Stimulated activated CD4-positive, alpha-beta T cell treated with anti-CD3 and anti-CD28 coated beads, Interleukin-1b, Interleukin-23, amount 100 ng/mL, for 24 hours (primary cell): ENCODE results near the gene CACFD1.

ENCODE experiments used
- DNase-seq, 4 experiments: peaks; one replicate each; pipeline ENCODE4 v3.0.0-alpha.2; 2020; ENCODE audit warnings: low read depth in 4 of 4, low spot score in 1 of 4

CACFD1 gene

DNA sequence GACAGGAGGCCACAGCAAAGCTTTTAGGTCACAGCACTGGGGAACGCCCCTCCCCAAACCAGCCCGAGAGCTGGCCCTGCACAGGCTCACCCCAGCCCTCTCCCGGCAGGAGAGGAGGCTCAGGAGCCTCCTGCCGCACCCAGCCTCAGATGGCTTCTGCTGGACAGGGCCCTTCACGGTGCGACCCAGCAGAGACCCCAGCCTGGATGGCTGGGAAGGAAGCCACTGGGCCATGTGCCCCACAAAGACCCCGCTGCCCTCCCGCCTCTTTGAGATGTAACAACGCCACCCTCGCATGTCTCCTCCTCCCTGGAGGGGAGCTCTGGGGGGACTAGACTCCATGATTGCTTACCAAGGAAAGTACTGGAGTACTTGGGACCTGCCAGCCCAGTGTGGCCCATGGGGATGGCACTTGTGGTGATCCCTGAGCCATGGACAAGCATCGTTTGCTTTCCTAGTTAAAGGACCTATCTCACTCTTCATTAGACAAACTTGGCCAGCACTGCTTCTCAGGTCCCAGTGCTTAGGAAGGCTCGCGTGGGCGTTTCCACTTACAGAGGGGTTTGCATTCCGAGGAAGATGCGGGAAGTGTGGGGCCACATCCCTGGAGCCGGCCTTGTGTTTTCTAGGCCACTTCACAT lies 56.0 kb downstream of the CACFD1 start:
- no peak for DNase-seq

DNA sequence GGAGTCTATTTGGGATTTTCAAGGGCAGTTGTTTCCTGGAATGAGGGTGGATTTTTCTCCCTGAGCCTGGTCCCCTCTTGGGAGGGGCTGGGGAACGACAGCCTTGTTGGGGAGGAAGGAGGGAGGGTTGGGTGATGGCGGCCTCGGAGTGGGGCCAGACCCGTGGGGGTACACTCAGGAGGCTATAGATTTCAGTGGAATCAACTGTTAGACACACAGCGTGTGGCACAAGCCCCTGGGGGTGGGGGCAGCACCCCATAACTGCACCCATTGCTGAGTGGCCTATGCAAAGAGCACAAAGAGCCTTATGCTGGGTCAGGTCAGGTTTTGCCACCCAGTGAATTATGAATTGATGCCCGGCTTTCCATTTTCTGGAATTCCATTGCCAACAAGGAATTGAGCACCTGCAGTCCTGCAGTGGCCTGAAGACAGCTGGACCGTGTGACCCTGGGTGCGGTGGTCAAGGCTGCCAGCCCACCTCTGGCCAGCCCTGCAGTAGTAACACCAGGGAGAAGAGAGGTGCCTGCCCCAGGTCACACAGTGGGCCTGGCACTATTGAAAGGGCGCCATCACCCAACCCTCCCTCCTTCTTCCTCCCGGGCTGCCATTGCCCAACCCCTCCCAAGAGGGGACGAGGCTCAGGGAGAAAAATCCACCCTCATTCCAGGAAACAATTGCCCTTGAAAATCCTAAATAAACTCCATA lies 56.6 kb downstream of the CACFD1 start:
- no peak for DNase-seq

DNA sequence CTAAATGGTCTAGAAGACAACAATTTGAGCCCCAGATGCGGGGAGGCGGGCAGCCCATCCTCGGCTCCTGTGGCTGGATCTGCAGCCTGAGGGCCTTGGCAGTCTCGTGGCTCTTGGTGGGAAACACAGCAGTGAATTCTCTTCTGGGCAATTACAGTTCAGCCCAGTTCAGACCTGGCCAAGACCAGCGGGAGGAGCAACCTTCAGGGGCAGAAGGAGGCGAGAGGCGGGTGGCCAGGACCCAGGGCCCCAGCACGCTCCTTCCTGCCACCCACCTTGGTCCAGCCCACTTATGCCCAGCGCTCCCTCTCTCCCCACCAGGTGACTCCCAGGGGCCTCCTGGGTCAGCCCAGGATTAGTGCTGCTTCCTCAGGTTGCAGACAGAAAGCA lies 57.2 kb downstream of the CACFD1 start:
- DNase-seq: no peak

DNA sequence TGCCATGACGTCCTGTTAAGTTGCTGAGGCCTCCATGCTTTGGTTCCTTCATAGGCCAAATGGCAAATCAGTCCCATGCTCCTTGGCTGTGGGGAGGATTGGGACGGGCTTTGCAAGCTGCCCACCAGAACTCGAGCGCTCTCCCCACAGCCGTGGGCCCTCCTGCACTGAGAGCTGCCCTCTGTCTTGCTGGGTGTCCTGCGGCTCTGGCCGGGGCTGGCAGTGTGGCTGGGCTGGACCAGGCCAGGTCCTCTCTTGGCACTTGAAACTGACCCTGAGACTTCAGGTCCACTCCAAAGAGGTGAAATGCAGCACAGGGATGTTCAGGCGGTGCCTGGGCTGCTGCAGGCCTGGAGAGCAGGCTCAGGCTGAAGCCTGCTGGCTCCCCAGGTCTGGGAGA lies 57.9 kb downstream of the CACFD1 start:
- DNase-seq: no peak

DNA sequence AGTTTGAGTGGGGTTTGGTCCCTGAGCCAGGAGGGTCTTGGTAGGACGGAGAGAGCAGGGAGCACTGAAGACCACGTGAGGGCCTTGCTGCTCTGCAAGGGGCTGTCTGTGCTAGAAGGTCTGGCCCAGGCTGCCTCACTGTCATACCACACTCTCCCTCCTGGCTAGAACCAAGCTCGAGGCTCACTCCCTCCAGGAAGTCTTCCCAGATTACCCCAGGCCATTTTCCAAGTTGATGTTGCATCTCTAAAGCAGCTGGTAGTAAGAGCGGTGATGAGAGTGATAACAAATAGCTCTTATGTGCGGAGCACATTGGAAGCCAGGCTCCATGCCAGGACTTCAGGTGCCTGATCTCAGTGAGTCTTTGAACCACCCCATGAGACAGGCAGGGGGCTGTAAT lies 58.4 kb downstream of the CACFD1 start:
- no peak for DNase-seq

DNA sequence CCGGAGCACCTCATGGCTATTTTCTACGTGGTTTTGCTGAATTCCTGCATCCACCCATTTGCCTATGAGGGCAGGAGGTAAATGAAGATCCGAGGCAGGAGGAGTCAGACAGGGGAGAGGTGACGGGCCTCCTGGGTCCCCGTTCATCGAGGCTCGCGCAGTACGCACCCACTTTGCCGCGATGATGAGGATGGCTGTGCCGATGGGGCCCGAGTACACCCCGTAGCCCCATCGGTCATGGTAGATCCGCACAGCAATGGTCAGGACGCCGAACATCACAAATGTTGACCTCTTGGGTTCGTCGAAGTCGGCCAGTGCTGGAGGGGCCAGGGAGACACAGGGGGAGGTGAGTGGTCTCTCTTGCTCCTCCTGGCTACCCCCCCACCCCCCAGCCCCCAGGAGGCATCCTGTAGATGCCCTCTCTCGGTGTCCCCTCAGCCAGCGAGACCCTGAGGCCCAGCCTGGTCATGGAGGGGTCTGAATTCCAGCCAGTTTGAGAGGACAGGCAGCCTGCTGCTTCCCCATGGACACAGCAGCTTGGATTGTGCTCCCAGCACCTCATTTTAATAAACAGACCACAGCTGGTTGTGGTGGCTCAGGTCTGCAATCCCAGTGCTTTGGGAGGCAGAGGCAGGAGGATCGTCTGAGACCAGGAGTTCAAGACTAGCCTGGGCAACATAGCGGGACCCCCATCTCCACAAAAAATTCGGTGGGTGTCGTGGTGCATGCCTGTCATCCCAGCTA lies 59.1 kb downstream of the CACFD1 start:
- DNase-seq: no peak

DNA sequence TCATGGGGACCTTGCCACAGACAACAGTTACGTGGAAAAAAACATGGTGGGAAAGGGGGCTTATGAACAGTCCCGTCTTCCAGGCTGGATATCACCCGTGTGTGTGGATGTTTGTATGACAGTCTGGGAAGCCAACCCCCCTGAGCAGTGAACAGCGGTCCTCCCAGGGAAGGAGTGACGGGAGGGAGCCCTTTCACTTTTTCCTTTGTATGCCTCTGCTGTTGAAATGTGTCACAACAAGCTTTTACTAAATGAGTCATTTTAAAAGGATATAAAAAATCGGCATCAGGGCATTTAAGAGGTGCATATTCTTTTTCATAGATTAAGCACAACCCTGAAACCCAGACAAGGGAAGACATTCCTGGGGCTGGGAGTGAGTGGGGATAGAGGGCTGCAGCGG lies 59.9 kb downstream of the CACFD1 start:
- DNase-seq: no peak

DNA sequence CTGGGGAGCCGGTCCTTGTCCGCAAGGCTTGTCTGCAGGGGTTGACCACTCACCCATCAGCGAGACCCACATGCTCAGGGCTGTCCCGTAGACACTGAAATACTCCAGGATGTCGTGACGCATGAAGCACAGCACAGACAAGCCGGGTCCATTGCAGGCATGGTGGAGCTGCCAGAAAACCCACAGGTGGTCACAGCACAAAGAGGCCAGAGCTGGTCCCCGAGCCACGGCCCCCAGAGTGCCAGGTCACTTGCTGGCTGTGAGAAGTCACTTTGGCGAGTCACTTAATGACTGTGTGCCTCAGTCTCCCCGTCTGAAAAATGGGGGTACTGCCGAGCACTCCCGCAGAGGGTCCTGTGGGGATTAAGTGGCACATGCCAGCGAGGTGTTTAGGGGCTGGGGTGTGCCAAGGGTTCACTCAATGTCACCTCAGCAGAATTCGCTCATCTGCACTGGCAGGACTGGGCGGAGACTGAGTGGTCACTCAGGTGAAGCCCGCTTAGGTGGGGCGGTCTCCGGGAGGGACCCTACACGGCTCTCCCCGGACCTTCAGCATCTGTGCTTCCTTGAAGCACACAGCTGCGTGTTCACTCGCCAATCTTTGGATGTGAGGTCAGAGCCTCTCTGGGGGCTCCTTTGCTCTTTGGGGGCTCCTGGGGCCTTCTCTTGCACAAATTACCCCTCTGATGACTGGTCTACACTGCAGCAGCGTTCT lies 60.5 kb downstream of the CACFD1 start:
- no peak for DNase-seq
